ENCODE data around the gene KCNAB2.

- no peak for TF ChIP-seq POLR2A (IDR thresholded peaks at IDR 0.05)
- TF ChIP-seq POLR2AphosphoS5 (IDR thresholded peaks at IDR 0.05) = no peak
Observed at GRCh38 chr1:6009120-6010040, 36.3 kb upstream of the KCNAB2 start.

Measured in breast epithelium (tissue), 3 donors.